ENCODE measurements around the gene WRNIP1. TPM values are rescaled to one million over a fixed set of nuclear protein-coding genes. Genes with fewer than 3 reads are reported as not detected.

Gene WRNIP1
- total and polyA plus RNA-seq, 2 of the 13 experiments (the other 11 are each of a cell fraction or from before 2014, with no cell fraction given) = 77.7 to 90.3 TPM

- TF ChIP-seq ZNF776 (CRISPR knock-in tag; IDR thresholded peaks at IDR 0.05) (no peak), ZNF256 (CRISPR knock-in tag; conservative IDR thresholded peaks at IDR 0.05) (no peak), ZNF660 (CRISPR knock-in tag; IDR thresholded peaks at IDR 0.05; ENCODE audit: borderline replicate concordance, low read depth) (no peak), ZNF724P (CRISPR knock-in tag; IDR thresholded peaks at IDR 0.05; ENCODE audit: borderline replicate concordance) (no peak), MXD1 (CRISPR knock-in tag; IDR thresholded peaks at IDR 0.05) (peak; percentile 2; the same call in 1 of the 2 replicates), BORCS8-MEF2B (CRISPR knock-in tag; IDR thresholded peaks at IDR 0.05) (no peak; the same call in 1 of the 2 replicates), TEF (CRISPR knock-in tag; IDR thresholded peaks at IDR 0.05) (no peak), AHR (CRISPR knock-in tag; IDR thresholded peaks at IDR 0.05) (no peak), TMF1 (CRISPR knock-in tag; IDR thresholded peaks at IDR 0.05; ENCODE audit: low read depth) (no peak), ZSCAN9 (CRISPR knock-in tag; IDR thresholded peaks at IDR 0.05; ENCODE audit: borderline replicate concordance) (0 out of 2 replicates have a peak, but pooled peaks have one; percentile 18), ZNF138 (CRISPR knock-in tag; IDR thresholded peaks at IDR 0.05; ENCODE audit: low read depth) (no peak), MAFF (IDR thresholded peaks at IDR 0.05; ENCODE audit: low read depth, low read length) (no peak), CREB3 (CRISPR knock-in tag; IDR thresholded peaks at IDR 0.05) (no peak)
- TF ChIP-seq, protein P1, sequence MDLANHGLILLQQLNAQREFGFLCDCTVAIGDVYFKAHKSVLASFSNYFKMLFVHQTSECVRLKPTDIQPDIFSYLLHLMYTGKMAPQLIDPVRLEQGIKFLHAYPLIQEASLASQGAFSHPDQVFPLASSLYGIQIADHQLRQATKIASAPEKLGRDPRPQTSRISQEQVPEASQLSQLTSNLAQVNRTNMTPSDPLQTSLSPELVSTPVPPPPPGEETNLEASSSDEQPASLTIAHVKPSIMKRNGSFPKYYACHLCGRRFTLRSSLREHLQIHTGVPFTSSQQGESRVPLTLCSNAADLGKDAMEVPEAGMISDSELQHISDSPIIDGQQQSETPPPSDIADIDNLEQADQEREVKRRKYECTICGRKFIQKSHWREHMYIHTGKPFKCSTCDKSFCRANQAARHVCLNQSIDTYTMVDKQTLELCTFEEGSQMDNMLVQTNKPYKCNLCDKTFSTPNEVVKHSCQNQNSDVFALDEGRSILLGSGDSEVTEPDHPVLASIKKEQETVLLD (CRISPR knock-in tag; IDR thresholded peaks at IDR 0.05; ENCODE audit: low read depth) = no peak
- TF ChIP-seq, protein P2, sequence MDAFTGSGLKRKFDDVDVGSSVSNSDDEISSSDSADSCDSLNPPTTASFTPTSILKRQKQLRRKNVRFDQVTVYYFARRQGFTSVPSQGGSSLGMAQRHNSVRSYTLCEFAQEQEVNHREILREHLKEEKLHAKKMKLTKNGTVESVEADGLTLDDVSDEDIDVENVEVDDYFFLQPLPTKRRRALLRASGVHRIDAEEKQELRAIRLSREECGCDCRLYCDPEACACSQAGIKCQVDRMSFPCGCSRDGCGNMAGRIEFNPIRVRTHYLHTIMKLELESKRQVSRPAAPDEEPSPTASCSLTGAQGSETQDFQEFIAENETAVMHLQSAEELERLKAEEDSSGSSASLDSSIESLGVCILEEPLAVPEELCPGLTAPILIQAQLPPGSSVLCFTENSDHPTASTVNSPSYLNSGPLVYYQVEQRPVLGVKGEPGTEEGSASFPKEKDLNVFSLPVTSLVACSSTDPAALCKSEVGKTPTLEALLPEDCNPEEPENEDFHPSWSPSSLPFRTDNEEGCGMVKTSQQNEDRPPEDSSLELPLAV (CRISPR knock-in tag; conservative IDR thresholded peaks at IDR 0.05; ENCODE audit: low read depth) = no peak
- TF ChIP-seq, protein P3, sequence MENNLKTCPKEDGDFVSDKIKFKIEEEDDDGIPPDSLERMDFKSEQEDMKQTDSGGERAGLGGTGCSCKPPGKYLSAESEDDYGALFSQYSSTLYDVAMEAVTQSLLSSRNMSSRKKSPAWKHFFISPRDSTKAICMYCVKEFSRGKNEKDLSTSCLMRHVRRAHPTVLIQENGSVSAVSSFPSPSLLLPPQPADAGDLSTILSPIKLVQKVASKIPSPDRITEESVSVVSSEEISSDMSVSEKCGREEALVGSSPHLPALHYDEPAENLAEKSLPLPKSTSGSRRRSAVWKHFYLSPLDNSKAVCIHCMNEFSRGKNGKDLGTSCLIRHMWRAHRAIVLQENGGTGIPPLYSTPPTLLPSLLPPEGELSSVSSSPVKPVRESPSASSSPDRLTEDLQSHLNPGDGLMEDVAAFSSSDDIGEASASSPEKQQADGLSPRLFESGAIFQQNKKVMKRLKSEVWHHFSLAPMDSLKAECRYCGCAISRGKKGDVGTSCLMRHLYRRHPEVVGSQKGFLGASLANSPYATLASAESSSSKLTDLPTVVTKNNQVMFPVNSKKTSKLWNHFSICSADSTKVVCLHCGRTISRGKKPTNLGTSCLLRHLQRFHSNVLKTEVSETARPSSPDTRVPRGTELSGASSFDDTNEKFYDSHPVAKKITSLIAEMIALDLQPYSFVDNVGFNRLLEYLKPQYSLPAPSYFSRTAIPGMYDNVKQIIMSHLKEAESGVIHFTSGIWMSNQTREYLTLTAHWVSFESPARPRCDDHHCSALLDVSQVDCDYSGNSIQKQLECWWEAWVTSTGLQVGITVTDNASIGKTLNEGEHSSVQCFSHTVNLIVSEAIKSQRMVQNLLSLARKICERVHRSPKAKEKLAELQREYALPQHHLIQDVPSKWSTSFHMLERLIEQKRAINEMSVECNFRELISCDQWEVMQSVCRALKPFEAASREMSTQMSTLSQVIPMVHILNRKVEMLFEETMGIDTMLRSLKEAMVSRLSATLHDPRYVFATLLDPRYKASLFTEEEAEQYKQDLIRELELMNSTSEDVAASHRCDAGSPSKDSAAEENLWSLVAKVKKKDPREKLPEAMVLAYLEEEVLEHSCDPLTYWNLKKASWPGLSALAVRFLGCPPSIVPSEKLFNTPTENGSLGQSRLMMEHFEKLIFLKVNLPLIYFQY (CRISPR knock-in tag; IDR thresholded peaks at IDR 0.05; ENCODE audit: borderline replicate concordance) = no peak; the same call in 1 of the 2 replicates
These were observed 505 bp upstream of the WRNIP1 start (continued) for GRCh38 chr6:2764610-2765165.

All from HepG2 (cell line).